H9 (cell line): Measurements from ENCODE around the gene ANKFY1. TPM values are rescaled to one million over a fixed set of nuclear protein-coding genes. Genes with fewer than 3 reads are reported as not detected.

ENCODE experiments used
- DNase-seq: peaks from one replicate; pipeline ENCODE4 v3.0.0-alpha.2; 2017
- H2AFZ ChIP-seq: one replicate; pipeline ENCODE4 v1.6.1; 2013; ENCODE audit warnings: mild to moderate bottlenecking, low read length, control low read depth, moderate library complexity
- H2AK5ac ChIP-seq: 2 replicates; pipeline ENCODE4 v1.6.1; 2013; ENCODE audit warnings: low read length, control low read depth, mixed read lengths; ENCODE audit not compliant: insufficient read length
- H2BK120ac ChIP-seq: one replicate; pipeline ENCODE4 v1.6.1; 2013; ENCODE audit warnings: low read depth, mild to moderate bottlenecking, low read length, control low read depth, inconsistent platforms; ENCODE audit not compliant: poor library complexity, severe bottlenecking
- H2BK12ac ChIP-seq: 2 replicates; pipeline ENCODE4 v1.6.1; 2013; ENCODE audit warnings: low read length, control low read depth, mixed read lengths, low read depth; ENCODE audit not compliant: insufficient read length
- H2BK15ac ChIP-seq: 2 replicates; pipeline ENCODE4 v1.6.1; 2013; ENCODE audit warnings: low read depth, low read length, control low read depth
- H2BK20ac ChIP-seq: one replicate; pipeline ENCODE4 v1.6.1; 2013; ENCODE audit warnings: low read depth, mild to moderate bottlenecking, low read length, control low read depth, inconsistent platforms; ENCODE audit not compliant: poor library complexity, severe bottlenecking
- H2BK5ac ChIP-seq: 2 replicates; pipeline ENCODE4 v1.6.1; 2013; ENCODE audit warnings: low read length, control low read depth, mixed read lengths; ENCODE audit not compliant: insufficient read length
- H3K14ac ChIP-seq: 2 replicates; pipeline ENCODE4 v1.6.1; 2013; ENCODE audit warnings: low read length, control low read depth; ENCODE audit not compliant: insufficient read depth
- H3K18ac ChIP-seq: 2 replicates; pipeline ENCODE4 v1.6.1; 2013; ENCODE audit warnings: low read depth, mild to moderate bottlenecking, mixed read lengths, low read length, control low read depth; ENCODE audit not compliant: insufficient read length
- H3K23ac ChIP-seq: 2 replicates; pipeline ENCODE4 v1.6.1; 2013; ENCODE audit warnings: low read length, control low read depth, mixed read lengths, low read depth; ENCODE audit not compliant: insufficient read length
- H3K23me2 ChIP-seq: 2 replicates; pipeline ENCODE4 v1.6.1; 2013; ENCODE audit warnings: low read depth, mild to moderate bottlenecking, mixed read lengths, low read length, control low read depth; ENCODE audit not compliant: insufficient read length, poor library complexity, severe bottlenecking
- H3K27ac ChIP-seq: 2 replicates; pipeline ENCODE4 v1.5.1; 2013; ENCODE audit warnings: low read length, control low read depth, mixed read lengths, low read depth; ENCODE audit not compliant: insufficient read length
- H3K27me3 ChIP-seq: 2 replicates; pipeline ENCODE4 v1.6.1; 2013; ENCODE audit warnings: low read length, control low read depth, inconsistent platforms; ENCODE audit not compliant: insufficient read depth
- H3K4ac ChIP-seq: 2 replicates; pipeline ENCODE4 v1.6.1; 2013; ENCODE audit warnings: low read depth, mild to moderate bottlenecking, control low read depth, inconsistent platforms, low read length, moderate library complexity
- H3K4me1 ChIP-seq: 2 replicates; pipeline ENCODE4 v1.6.1; 2013; ENCODE audit warnings: low read length, control low read depth, inconsistent platforms; ENCODE audit not compliant: insufficient read depth
- H3K4me2 ChIP-seq: 2 replicates; pipeline ENCODE4 v1.6.1; 2013; ENCODE audit warnings: low read length, control low read depth, mixed read lengths; ENCODE audit not compliant: insufficient read length, insufficient read depth
- H3K56ac ChIP-seq: 2 replicates; pipeline ENCODE4 v1.6.1; 2013; ENCODE audit warnings: low read depth, mild to moderate bottlenecking, mixed read lengths, low read length, control low read depth; ENCODE audit not compliant: insufficient read length
- H3K79me1 ChIP-seq: 2 replicates; pipeline ENCODE4 v1.6.1; 2013; ENCODE audit warnings: low read depth, mild to moderate bottlenecking, moderate library complexity, low read length, control low read depth, inconsistent platforms; ENCODE audit not compliant: insufficient read depth, poor library complexity, severe bottlenecking
- H3K79me2 ChIP-seq: 2 replicates; pipeline ENCODE4 v1.6.1; 2013; ENCODE audit warnings: low read length, control low read depth, inconsistent platforms; ENCODE audit not compliant: insufficient read depth
- H3K9ac ChIP-seq: 2 replicates; pipeline ENCODE4 v1.6.1; 2013; ENCODE audit warnings: low read length, control low read depth, mixed read lengths; ENCODE audit not compliant: insufficient read length; ENCODE audit errors: extremely low read depth
- H3K9me3 ChIP-seq: one replicate; pipeline ENCODE4 v1.6.1; 2013; ENCODE audit warnings: low read depth, low read length, inconsistent platforms; ENCODE audit not compliant: control insufficient read depth
- H3T11ph ChIP-seq: one replicate; pipeline ENCODE4 v1.6.1; 2013; ENCODE audit warnings: mild to moderate bottlenecking, low read length, control low read depth, inconsistent platforms
- H4K20me1 ChIP-seq: one replicate; pipeline ENCODE4 v1.6.1; 2013; ENCODE audit not compliant: control insufficient read depth, insufficient read length, insufficient read depth
- H4K5ac ChIP-seq: 2 replicates; pipeline ENCODE4 v1.6.1; 2013; ENCODE audit warnings: low read depth, mild to moderate bottlenecking, mixed read lengths, low read length, control low read depth; ENCODE audit not compliant: insufficient read length
- H4K8ac ChIP-seq: replicated peaks from 2 replicates; pipeline ENCODE4 v1.6.1; 2013; ENCODE audit warnings: low read length, control low read depth, mixed read lengths, low read depth; ENCODE audit not compliant: insufficient read length
- H4K91ac ChIP-seq: 2 replicates; pipeline ENCODE4 v1.6.1; 2013; ENCODE audit warnings: low read depth, mild to moderate bottlenecking, moderate library complexity, mixed read lengths, low read length, control low read depth; ENCODE audit not compliant: insufficient read length
- H3K27ac Mint-ChIP-seq, 3 experiments: 2 replicates in 2 of 3; 3 replicates in 1 of 3; pipeline ENCODE4 v1.8.0; 2020 to 2021; ENCODE audit warnings: mixed read lengths in 3 of 3, mild to moderate bottlenecking in 1 of 3, moderate library complexity in 1 of 3
- H3K27me3 Mint-ChIP-seq: 2 replicates; pipeline ENCODE4 v1.8.0; 2021; ENCODE audit warnings: low read depth, mild to moderate bottlenecking, moderate library complexity, mixed read lengths
- H3K36me3 Mint-ChIP-seq, 3 experiments: 2 replicates in 2 of 3; 3 replicates in 1 of 3; pipeline ENCODE4 v1.8.0; 2020 to 2021; ENCODE audit warnings: low read depth in 3 of 3, mixed read lengths in 3 of 3; ENCODE audit not compliant: insufficient read depth in 1 of 3
- H3K4me1 Mint-ChIP-seq, 2 experiments: 2 replicates each; pipeline ENCODE4 v1.8.0; 2020; ENCODE audit warnings: mixed read lengths in 2 of 2
- H3K4me3 Mint-ChIP-seq, 2 experiments: 2 replicates in 1 of 2; 3 replicates in 1 of 2; pipeline ENCODE4 v1.8.0; 2020 to 2021; ENCODE audit warnings: mild to moderate bottlenecking in 2 of 2, mixed read lengths in 2 of 2, moderate library complexity in 1 of 2
- H3K9me3 Mint-ChIP-seq, 2 experiments: 2 replicates in 1 of 2; 3 replicates in 1 of 2; pipeline ENCODE4 v1.8.0; 2020; ENCODE audit warnings: mild to moderate bottlenecking in 2 of 2, mixed read lengths in 2 of 2, moderate library complexity in 1 of 2
- WGBS: extraction: QIAGEN DNeasy Blood & Tissue Kit; methylation state at CpG from one replicate; pipeline ENCODE4 v1.1.7; 2013; ENCODE audit warnings: missing lambda C conversion rate, low lambda C conversion rate, mixed read lengths; ENCODE audit not compliant: insufficient read length; ENCODE audit errors: extremely low coverage; 5-methylcytosine and 5-hydroxymethylcytosine counted together
- total RNA-seq: library from RNA; stranded (reverse); gene quantifications from 2 replicates; pipeline ENCODE4 v1.2.1, GENCODE V29; 2021
- TF ChIP-seq, protein P1 (sequence below): fragments of 200-600 bp; sonication (generic); conservative IDR thresholded peaks from 3 replicates; pipeline ENCODE4 v1.8.0; 2021; ENCODE audit warnings: antibody characterized with exemption, mild to moderate bottlenecking

Gene ANKFY1
- total RNA-seq, 1 experiment from 2014 or later: 51.9 TPM

DNA sequence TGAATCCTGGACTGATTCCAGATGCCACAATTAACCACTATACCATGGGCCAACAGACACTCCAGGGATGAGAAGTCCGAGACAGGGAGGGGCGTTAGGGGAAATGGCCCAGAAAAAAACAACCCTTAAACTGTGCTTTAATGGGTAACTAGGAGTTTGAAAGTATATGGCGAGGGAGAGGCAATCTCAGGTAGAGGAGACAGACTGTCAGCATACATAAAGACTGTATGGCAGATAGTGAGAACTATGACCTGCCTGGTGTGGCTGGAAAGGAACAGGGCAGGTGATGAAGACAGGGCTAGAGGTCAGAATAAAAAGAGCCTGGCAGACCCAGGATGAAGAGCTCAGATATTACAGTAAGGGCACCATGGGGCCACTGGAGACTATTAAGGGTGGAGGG is 129.1 kb downstream of the ANKFY1 start:
- H2BK20ac ChIP-seq: no peak overlapping the region
- no peaks in the 10 kb centered on the region for H3K9me3 ChIP-seq
- H3K18ac ChIP-seq: no peak overlapping the region
- Mint-ChIP-seq H3K4me1 (no peaks in the 10 kb centered on the region; a peak in 1 of 4 replicates), H3K9me3 (no peaks in the 10 kb centered on the region), H3K4me3 (no peak overlapping the region), H3K36me3 (peaks cover 0 to 4% (median 2%) of the 10 kb centered on the region in 3 experiments; a peak in 1 of 7 replicates), H3K27ac (peak overlapping the region in 2 of 3 experiments; percentile 26 to 32; a peak in 2 of 7 replicates), H3K27me3 (no peaks in the 10 kb centered on the region)
- H3K4ac ChIP-seq: no peak overlapping the region
- H2AK5ac ChIP-seq: no peak overlapping the region
- no peak overlapping the region for H3T11ph ChIP-seq
- no peak overlapping the region for H3K23ac ChIP-seq
- no peak overlapping the region for H3K14ac ChIP-seq
- H2AFZ ChIP-seq: no peak overlapping the region
- no peak overlapping the region for H3K4me2 ChIP-seq
- H2BK5ac ChIP-seq: no peak overlapping the region
- H4K91ac ChIP-seq: no peak overlapping the region
- H3K56ac ChIP-seq: no peak overlapping the region
- H3K79me2 ChIP-seq: peaks cover 7% of the 10 kb centered on the region; the same call in 1 of the 2 replicates
- H3K79me1 ChIP-seq: no peaks in the 10 kb centered on the region
- H4K20me1 ChIP-seq: no peaks in the 10 kb centered on the region
- no peaks in the 10 kb centered on the region for H3K27me3 ChIP-seq
- no peaks in the 10 kb centered on the region for H3K23me2 ChIP-seq
- no peaks in the 10 kb centered on the region for H3K4me1 ChIP-seq
- no peak overlapping the region for H2BK120ac ChIP-seq
- no peak for DNase-seq
- H4K8ac ChIP-seq: no peak overlapping the region
- no peak overlapping the region for H2BK15ac ChIP-seq
- no peak overlapping the region for H3K27ac ChIP-seq
- no peak overlapping the region for H3K9ac ChIP-seq
- no CpG with 5 or more reads among the region's 3 CpGs for WGBS
- H2BK12ac ChIP-seq: no peak overlapping the region
- TF ChIP-seq, protein P1, sequence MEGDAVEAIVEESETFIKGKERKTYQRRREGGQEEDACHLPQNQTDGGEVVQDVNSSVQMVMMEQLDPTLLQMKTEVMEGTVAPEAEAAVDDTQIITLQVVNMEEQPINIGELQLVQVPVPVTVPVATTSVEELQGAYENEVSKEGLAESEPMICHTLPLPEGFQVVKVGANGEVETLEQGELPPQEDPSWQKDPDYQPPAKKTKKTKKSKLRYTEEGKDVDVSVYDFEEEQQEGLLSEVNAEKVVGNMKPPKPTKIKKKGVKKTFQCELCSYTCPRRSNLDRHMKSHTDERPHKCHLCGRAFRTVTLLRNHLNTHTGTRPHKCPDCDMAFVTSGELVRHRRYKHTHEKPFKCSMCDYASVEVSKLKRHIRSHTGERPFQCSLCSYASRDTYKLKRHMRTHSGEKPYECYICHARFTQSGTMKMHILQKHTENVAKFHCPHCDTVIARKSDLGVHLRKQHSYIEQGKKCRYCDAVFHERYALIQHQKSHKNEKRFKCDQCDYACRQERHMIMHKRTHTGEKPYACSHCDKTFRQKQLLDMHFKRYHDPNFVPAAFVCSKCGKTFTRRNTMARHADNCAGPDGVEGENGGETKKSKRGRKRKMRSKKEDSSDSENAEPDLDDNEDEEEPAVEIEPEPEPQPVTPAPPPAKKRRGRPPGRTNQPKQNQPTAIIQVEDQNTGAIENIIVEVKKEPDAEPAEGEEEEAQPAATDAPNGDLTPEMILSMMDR: no peak
- H4K5ac ChIP-seq: no peak overlapping the region
